ENCODE measurements around the gene FAM50A. TPM values are rescaled to one million over a fixed set of nuclear protein-coding genes. Genes with fewer than 3 reads are reported as not detected.

FAM50A gene
- total RNA-seq, 2 donors from 2014 or later, result 49.6 to 56.6 TPM

DNA sequence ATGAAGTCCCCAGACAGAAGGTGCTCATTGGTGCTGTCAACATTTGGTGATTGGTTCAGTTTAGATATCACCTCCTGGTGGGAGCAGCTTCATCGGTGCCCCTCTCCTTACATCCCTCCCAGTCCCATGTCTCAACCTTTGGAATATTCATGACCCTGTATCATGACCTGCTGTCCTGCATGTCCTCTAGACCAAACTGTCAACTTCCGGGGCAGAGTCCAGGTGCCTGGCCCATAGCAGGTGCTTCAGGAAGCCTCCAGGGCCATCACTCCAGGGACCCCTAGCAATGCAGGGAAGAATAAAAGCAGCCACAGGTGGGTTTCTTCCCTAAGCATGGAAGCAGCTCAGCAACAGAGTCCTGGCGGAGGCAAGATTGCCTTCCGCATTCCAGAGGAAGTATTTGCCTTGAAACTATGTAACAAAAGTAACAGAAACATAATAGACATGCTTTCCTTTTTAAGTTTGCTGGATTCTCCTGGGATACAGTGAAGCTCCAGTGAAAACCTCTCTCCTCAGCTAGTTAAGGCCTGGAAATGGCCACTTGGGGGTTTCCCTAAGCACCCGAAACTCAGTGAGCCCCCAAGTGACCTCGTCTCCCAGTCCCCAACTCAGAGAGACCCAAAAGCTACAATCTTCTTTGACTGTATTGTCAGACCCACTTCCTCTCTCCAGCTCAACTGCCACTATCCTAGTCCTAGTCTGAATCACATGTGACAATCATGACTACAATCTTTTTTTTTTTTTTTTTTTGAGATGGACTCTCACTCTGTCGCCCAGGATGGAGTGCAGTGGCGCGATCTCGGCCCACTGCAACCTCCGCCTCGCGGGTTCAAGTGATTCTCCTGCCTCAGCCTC lies 16.8 kb upstream of the FAM50A start:
- Mint-ChIP-seq H3K27ac (no peak overlapping the region), H3K4me1 (ENCODE audit: low read depth) (peaks cover 30% of the 10 kb centered on the region), H3K36me3 (ENCODE audit: insufficient read depth in 2 of 2) (no peaks in the 10 kb centered on the region), H3K27me3 (ENCODE audit: low read depth) (peaks cover 6% of the 10 kb centered on the region), H3K4me3 (peak overlapping the region; percentile 87 to 88), H3K9me3 (no peaks in the 10 kb centered on the region)
- DNase-seq (no peak), ATAC-seq (replicated peaks in 1 of 2) (no peak)

DNA sequence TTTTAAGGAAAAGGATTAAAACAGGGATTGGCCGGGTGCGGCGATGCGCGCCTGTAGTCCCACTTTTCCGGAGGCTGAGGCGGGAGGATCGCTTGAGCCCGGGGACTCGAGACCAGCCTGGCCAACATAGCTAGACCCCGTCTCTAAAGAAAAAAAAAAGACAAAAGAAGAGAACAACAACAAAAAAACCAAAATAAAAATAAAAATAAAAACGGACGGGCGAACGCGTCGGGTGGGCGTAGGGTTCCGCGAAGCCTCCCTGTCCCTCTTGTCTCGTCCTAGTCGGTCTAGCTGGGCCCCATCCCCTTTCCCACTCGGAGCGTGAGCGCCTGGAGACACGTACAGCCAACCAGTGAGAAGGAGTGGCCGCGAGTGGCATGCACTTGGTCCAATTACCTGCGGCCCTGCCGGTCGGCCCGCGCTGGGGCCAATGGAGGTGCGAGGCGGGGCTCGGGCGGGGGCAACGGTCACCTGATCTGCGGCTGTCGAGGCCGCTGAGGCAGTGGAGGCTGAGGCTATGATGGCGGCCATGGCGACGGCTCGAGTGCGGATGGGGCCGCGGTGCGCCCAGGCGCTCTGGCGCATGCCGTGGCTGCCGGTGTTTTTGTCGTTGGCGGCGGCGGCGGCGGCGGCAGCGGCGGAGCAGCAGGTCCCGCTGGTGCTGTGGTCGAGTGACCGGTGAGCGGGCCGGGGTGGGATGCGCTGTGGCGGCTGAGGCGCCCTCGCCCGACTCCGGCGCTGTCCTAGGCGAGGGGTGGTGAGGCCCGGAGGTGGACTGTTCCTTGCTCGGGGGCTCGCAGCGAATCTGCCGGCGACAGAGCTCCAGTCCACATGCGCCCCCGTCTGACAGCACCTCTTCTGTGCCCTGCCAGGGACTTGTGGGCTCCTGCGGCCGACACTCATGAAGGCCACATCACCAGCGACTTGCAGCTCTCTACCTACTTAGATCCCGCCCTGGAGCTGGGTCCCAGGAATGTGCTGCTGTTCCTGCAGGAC lies 15.5 kb upstream of the FAM50A start, which contains the start of gene ATP6AP1:
Gene ATP6AP1, plus strand, starts transcription at position 502 of the 996 bp plus-strand sequence. Its CDS starts 16 bp downstream, at position 518.
- Mint-ChIP-seq H3K27me3 (ENCODE audit: low read depth) (peaks cover 5% of the 10 kb centered on the region), H3K9me3 (no peaks in the 10 kb centered on the region), H3K27ac (peak within 1 kb of the TSS; percentile 76), H3K4me1 (ENCODE audit: low read depth) (peaks cover 30% of the 10 kb centered on the region), H3K4me3 (peak within 1 kb of the TSS; percentile 87 to 88), H3K36me3 (ENCODE audit: insufficient read depth in 2 of 2) (no peaks in the 10 kb centered on the region)
- peak; percentile 98 to 99 for ATAC-seq (replicated peaks in 1 of 2)
- peak; percentile 91 to 93 for DNase-seq

DNA sequence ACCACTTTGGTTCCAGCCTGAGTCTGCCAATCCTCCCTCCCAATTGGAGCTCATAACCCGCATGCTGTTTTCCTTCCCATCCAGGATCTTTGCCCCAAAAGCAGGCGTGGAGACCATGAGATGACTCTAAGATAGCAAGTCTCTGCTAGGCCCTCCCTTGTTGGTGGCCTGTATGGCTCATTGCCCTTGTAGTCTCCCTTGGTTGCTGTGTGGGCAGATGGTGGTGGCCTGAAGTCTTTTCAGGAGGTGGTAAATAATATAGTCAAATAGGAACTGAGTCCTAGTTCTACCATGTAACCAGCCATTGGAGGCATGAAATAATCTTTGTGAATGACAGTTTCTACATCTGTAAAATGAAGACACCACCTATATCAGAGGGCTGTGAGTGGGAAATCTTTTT lies 14.2 kb upstream of the FAM50A start:
- Mint-ChIP-seq H3K27ac (peak overlapping the region; percentile 60), H3K4me1 (ENCODE audit: low read depth) (peaks cover 30% of the 10 kb centered on the region), H3K36me3 (ENCODE audit: insufficient read depth in 2 of 2) (no peaks in the 10 kb centered on the region), H3K4me3 (peak overlapping the region; percentile 87 to 88), H3K27me3 (ENCODE audit: low read depth) (no peaks in the 10 kb centered on the region), H3K9me3 (no peaks in the 10 kb centered on the region)
- DNase-seq, result no peak
- ATAC-seq (replicated peaks in 1 of 2), result no peak

DNA sequence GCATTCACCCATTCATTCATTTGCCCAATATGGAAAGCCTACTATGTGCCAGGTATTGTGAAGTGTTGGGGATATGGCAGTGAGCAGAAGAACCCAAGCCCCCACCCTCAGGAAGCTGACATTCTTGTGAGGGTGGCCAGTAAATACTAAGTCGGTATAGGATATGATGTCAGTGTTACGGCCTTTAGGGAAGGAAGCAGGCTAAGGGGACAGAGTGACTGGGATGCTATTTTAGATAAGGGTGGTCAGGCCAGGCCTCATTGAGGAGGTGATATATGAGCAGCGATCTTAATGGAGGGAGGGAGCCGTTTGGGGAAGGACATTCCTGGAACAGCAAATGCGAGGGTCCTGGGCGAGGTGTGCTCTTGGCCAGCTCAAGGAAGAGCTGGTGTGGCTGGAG lies 13.5 kb upstream of the FAM50A start:
- Mint-ChIP-seq H3K4me1 (ENCODE audit: low read depth) (peaks cover 30% of the 10 kb centered on the region), H3K27me3 (ENCODE audit: low read depth) (no peaks in the 10 kb centered on the region), H3K4me3 (peak overlapping the region in 1 of 2 donors; percentile 33), H3K36me3 (ENCODE audit: insufficient read depth in 2 of 2) (no peaks in the 10 kb centered on the region), H3K9me3 (no peaks in the 10 kb centered on the region), H3K27ac (peak overlapping the region; percentile 66)
- DNase-seq (no peak), ATAC-seq (replicated peaks in 1 of 2) (no peak)

DNA sequence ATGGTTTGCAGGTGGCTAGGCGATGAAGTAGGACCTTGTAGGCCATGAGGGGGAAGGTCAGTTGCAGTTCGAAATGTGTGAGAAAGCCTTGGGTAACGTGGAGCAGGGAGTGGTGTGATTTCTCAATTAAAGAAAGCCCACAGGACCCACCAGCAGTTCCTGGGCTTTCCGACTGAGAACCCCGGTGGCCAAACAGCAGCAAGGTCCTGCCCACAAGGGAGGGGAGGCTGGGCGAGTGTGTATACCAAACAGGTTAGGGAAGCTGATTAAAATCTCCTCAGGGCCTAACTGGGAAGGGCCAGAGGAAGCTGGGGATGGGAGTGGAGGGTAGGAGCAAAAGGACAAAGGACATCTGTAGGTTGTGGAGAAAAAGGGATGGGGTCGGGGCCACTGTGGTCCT lies 13.0 kb upstream of the FAM50A start:
- Mint-ChIP-seq H3K4me1 (ENCODE audit: low read depth) (peaks cover 31% of the 10 kb centered on the region), H3K9me3 (no peaks in the 10 kb centered on the region), H3K27ac (peak overlapping the region; percentile 66), H3K27me3 (ENCODE audit: low read depth) (no peaks in the 10 kb centered on the region), H3K36me3 (ENCODE audit: insufficient read depth in 2 of 2) (no peaks in the 10 kb centered on the region), H3K4me3 (peak overlapping the region in 1 of 2 donors; percentile 27)
- ATAC-seq (replicated peaks in 1 of 2) (no peak), DNase-seq (no peak)

DNA sequence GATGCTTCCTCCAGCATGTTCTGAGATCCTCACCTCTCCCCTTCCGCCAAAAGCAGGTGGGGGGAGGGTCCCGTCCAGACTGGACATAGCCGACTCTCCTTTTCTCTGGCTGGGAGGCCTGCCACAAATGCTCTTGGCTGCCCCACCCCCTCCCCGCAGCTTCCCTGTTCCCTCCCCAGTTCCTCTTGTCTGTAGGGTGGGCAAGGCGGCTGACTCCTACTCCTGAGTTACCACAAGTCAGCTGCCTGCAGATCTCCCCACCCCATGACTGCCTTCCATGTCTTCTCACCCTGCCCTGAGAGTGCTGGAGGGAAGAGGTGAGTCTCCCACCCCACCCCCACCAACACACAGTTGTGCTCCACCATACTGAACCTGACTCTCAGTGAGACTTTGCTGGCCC lies 12.6 kb upstream of the FAM50A start:
- DNase-seq, result no peak
- no peaks in the 10 kb centered on the region for H3K36me3 Mint-ChIP-seq (ENCODE audit: insufficient read depth in 2 of 2)
- H3K4me1 Mint-ChIP-seq (ENCODE audit: low read depth), result peaks cover 35% of the 10 kb centered on the region
- H3K27ac Mint-ChIP-seq, result no peak overlapping the region
- H3K27me3 Mint-ChIP-seq (ENCODE audit: low read depth), result no peaks in the 10 kb centered on the region
- ATAC-seq (replicated peaks in 1 of 2), result no peak
- no peak overlapping the region for H3K4me3 Mint-ChIP-seq
- H3K9me3 Mint-ChIP-seq, result no peaks in the 10 kb centered on the region

DNA sequence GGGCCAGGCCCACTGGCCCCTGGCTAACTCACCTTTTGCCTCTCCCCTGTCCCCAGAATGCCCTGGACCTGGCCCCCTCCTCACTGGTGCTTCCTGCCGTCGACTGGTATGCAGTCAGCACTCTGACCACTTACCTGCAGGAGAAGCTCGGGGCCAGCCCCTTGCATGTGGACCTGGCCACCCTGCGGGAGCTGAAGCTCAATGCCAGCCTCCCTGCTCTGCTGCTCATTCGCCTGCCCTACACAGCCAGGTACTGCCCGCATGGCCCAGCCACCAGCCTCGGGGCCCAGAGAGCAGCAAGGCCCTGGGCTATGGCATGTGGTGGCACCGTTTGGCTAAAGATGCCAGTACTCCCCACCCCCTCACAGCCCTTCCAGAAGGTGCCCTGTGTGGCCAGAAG lies 11.7 kb upstream of the FAM50A start:
- Mint-ChIP-seq H3K9me3 (no peaks in the 10 kb centered on the region), H3K27me3 (ENCODE audit: low read depth) (no peaks in the 10 kb centered on the region), H3K4me3 (no peak overlapping the region), H3K36me3 (ENCODE audit: insufficient read depth in 2 of 2) (no peaks in the 10 kb centered on the region), H3K4me1 (ENCODE audit: low read depth) (peaks cover 33% of the 10 kb centered on the region), H3K27ac (no peak overlapping the region)
- no peak for ATAC-seq (replicated peaks in 1 of 2)
- DNase-seq, result no peak

DNA sequence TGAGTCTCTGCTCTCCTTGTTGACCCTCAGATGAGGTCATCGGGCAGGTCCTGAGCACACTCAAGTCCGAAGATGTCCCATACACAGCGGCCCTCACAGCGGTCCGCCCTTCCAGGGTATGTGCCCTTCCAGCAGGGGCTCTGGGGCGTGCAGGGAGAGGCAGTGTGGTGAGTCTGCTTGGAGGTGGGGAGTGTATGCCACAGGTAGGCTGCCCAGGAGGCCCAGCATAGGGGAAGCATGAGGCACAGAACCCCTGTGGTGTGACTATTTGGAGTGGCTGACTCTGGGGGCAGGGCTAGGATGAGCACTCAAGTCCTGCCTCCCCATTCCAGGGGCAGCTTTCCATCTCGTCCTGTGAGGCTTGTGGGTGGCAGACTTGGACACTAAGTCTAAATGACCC lies 10.3 kb upstream of the FAM50A start:
- H3K27ac Mint-ChIP-seq, result no peak overlapping the region
- peaks cover 29% of the 10 kb centered on the region for H3K4me1 Mint-ChIP-seq (ENCODE audit: low read depth)
- no peaks in the 10 kb centered on the region for H3K27me3 Mint-ChIP-seq (ENCODE audit: low read depth)

DNA sequence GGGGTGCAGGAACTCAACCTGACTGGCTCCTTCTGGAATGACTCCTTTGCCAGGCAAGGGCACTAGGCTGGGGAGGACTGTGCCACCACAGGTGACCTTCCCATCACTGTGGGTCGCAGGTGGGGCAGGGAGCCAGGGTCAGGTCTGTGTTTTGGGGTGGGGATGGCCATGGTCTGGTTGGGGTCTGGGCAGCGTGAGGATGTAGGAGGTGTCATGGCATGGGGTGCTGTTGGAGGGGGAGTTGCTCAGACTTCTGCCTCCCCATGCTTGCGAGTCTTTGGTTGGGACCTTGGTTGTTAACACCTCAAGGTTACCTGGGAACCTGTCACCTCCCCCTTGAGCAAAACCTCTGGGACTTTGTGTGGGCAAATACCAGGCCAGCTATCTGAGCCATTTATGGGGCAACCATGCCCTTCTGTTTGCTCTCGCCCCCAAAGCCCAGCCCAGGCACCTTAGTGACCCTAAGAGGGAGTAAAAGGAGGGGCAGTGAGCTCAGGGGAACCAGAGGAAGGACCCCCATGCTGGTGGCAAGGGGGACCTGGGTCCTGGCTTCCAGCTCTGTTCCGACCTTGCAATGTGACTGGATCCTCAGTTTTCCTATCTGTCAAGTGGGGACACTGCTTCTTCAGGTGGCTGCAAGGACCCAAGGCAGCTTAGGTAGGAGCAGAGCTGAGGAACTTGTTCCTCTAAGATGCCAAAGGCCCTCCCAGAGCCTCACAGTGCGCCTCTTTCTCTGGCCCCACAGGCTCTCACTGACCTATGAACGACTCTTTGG lies 9.4 kb upstream of the FAM50A start:
- H3K9me3 Mint-ChIP-seq, result no peaks in the 10 kb centered on the region
- no peak for ATAC-seq (replicated peaks in 1 of 2)
- peaks cover 24% of the 10 kb centered on the region for H3K4me1 Mint-ChIP-seq (ENCODE audit: low read depth)
- DNase-seq, result no peak
- H3K36me3 Mint-ChIP-seq (ENCODE audit: insufficient read depth in 2 of 2), result peaks cover 3 to 9% of the 10 kb centered on the region in 2 donors
- H3K27ac Mint-ChIP-seq, result no peak overlapping the region
- H3K4me3 Mint-ChIP-seq, result no peak overlapping the region
- no peaks in the 10 kb centered on the region for H3K27me3 Mint-ChIP-seq (ENCODE audit: low read depth)

More for the DNA sequence above, 10.3 kb upstream of the FAM50A start:
- no peak for DNase-seq
- Mint-ChIP-seq H3K36me3 (ENCODE audit: insufficient read depth in 2 of 2) (peaks cover 3 to 9% of the 10 kb centered on the region in 2 donors), H3K4me3 (no peak overlapping the region), H3K9me3 (no peaks in the 10 kb centered on the region)
- ATAC-seq (replicated peaks in 1 of 2), result no peak

DNA sequence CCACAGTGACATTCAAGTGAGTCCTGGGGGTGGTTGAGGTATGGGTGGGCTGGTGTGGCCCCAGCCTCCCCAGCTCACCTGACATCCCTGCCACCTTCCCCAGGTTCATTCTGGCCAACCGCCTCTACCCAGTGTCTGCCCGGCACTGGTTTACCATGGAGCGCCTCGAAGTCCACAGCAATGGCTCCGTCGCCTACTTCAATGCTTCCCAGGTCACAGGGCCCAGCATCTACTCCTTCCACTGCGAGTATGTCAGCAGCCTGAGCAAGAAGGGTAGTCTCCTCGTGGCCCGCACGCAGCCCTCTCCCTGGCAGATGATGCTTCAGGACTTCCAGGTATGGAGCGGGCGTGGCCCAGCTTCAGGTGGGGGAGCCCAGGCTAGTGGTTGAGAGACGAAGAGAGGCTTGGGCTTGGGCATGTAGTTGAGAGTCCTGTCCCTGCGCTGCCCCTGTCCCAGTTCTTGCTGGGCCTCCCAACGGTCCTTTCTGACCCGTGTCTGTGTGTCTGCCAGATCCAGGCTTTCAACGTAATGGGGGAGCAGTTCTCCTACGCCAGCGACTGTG lies 8.7 kb upstream of the FAM50A start:
- Mint-ChIP-seq H3K4me3 (no peak overlapping the region), H3K27ac (no peak overlapping the region), H3K36me3 (ENCODE audit: insufficient read depth in 2 of 2) (peaks cover 3 to 9% of the 10 kb centered on the region in 2 donors), H3K27me3 (ENCODE audit: low read depth) (no peaks in the 10 kb centered on the region), H3K9me3 (no peaks in the 10 kb centered on the region), H3K4me1 (ENCODE audit: low read depth) (peaks cover 21% of the 10 kb centered on the region)
- no peak for DNase-seq
- ATAC-seq (replicated peaks in 1 of 2), result no peak

DNA sequence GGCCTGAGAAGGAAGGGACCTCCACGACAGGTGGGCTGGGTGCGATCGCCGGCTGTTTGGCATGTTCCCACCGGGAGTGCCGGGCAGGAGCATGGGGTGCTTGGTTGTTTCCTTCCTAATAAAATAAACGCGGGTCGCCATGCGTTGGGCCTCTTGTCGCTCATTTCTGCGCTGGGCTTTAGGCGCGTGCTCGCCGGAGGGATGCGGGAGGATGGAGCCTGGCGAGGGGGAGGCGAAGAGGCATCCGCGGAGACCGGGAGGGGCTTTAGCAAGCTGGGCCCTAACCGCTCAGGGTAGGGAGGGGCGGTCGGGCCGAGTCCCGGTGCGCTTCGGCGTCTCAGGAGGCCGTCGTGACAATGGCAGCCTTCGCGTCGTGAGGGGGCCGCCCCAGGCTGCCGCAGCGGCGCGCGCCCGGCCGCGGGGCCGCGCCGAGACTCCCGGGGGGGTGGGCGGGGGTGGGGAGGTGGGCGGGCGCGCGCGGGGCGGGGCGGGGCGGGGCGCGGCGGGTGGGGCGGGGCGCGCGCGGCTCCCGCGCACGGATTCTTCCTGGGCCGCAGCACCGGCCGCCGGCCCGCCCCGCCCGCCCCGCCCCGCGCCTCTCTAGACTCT lies 7.5 kb upstream of the FAM50A start:
- DNase-seq (peak; percentile 57 to 63), ATAC-seq (replicated peaks in 1 of 2) (peak; percentile 78 to 79)
- Mint-ChIP-seq H3K36me3 (ENCODE audit: insufficient read depth in 2 of 2) (peaks cover 3 to 9% of the 10 kb centered on the region in 2 donors), H3K4me3 (peak overlapping the region; percentile 81 to 83), H3K27ac (peak overlapping the region; percentile 88), H3K9me3 (no peaks in the 10 kb centered on the region), H3K4me1 (ENCODE audit: low read depth) (peaks cover 14% of the 10 kb centered on the region), H3K27me3 (ENCODE audit: low read depth) (no peaks in the 10 kb centered on the region)

Measured in activated T-cell treated with anti-CD3 and anti-CD28 coated beads, Interleukin-2, amount 50 U/mL, for 72 hours (primary cell).